ENCODE results near the gene AOAH.

AOAH gene

GRCh38 chr7:36626111-36626510 lies 98.2 kb downstream of the AOAH start:
- no peak for DNase-seq

GRCh38 chr7:36625247-36625646 lies 99.0 kb downstream of the AOAH start:
- DNase-seq = no peak

- no peak for DNase-seq
These were observed 101.0 kb downstream of the AOAH start for GRCh38 chr7:36623247-36623646.

GRCh38 chr7:36621396-36621795 lies 102.9 kb downstream of the AOAH start:
- DNase-seq = no peak

- DNase-seq = no peak
These were observed 104.1 kb downstream of the AOAH start for GRCh38 chr7:36620166-36620708.

GRCh38 chr7:36617408-36617807 lies 106.9 kb downstream of the AOAH start:
- DNase-seq = no peak

GRCh38 chr7:36615852-36616540 lies 108.3 kb downstream of the AOAH start:
- no peak for DNase-seq

GRCh38 chr7:36614959-36615358 lies 109.3 kb downstream of the AOAH start:
- DNase-seq = no peak

- DNase-seq = no peak
These were observed 111.2 kb downstream of the AOAH start for GRCh38 chr7:36613031-36613614.

GRCh38 chr7:36611703-36612102 lies 112.6 kb downstream of the AOAH start:
- DNase-seq = no peak

- no peak for DNase-seq
These were observed 116.6 kb downstream of the AOAH start for GRCh38 chr7:36607721-36608095.

- no peak for DNase-seq
These were observed 117.1 kb downstream of the AOAH start for GRCh38 chr7:36606976-36607720.

- DNase-seq = no peak
These were observed 117.9 kb downstream of the AOAH start for GRCh38 chr7:36606153-36606975.

GRCh38 chr7:36605261-36606051 lies 118.8 kb downstream of the AOAH start:
- no peak for DNase-seq

- no peak for DNase-seq
These were observed 119.5 kb downstream of the AOAH start for GRCh38 chr7:36604806-36605205.

GRCh38 chr7:36602934-36603887 lies 121.1 kb downstream of the AOAH start:
- DNase-seq = no peak

- no peak for DNase-seq
These were observed 121.8 kb downstream of the AOAH start for GRCh38 chr7:36602511-36602910.

- DNase-seq = no peak
These were observed 122.7 kb downstream of the AOAH start for GRCh38 chr7:36601601-36602000.

- DNase-seq = no peak
These were observed 123.3 kb downstream of the AOAH start for GRCh38 chr7:36600869-36601530.

GRCh38 chr7:36600314-36600682 lies 124.0 kb downstream of the AOAH start:
- no peak for DNase-seq
